SK-N-MC (cell line): ENCODE results near the gene CYP2C18.

Source experiments
- EZH2 ChIP-seq: fragments of 200-600 bp; sonication (generic); IDR thresholded peaks from one replicate; pipeline ENCODE4 v1.6.1; 2017; ENCODE audit warnings: antibody characterized with exemption
- FOXP2 ChIP-seq: optimal IDR thresholded peaks from 2 replicates; pipeline ENCODE3; 2011; ENCODE audit warnings: mild to moderate bottlenecking, moderate library complexity; ENCODE audit not compliant: insufficient read depth; ENCODE audit errors: extremely low read length, control extremely low read depth
- POLR2AphosphoS5 ChIP-seq: IDR thresholded peaks from 2 replicates; pipeline ENCODE4 v1.6.1; 2012; ENCODE audit warnings: mild to moderate bottlenecking, low read depth, low read length, borderline replicate concordance

- TF ChIP-seq EZH2 (no peak), FOXP2 (no peak), POLR2AphosphoS5 (no peak)
Measured at GRCh38 chr10:94641480-94641879, 42.0 kb upstream of the CYP2C18 start.
